GM12878 (cell line): ENCODE data around the gene ETAA1. TPM values are rescaled to one million over a fixed set of nuclear protein-coding genes. Genes with fewer than 3 reads are reported as not detected.

ENCODE experiments used
- ATAC-seq: fragments of 200-7000 bp; cut with Tn5 transposase; 3 replicates; pipeline ENCODE4 v1.9.1; 2020; ENCODE audit warnings: mild to moderate bottlenecking, moderate library complexity
- BruUV-seq: library from RNA; stranded (reverse); fragments of 400-500 nt; replicated peaks from 2 replicates; lab custom pipeline; 2021; lab: Mats Ljungman, UMichigan
- CTCF ChIA-PET: fragments of 300-600 bp; sonication (Branson Sonifier 250); formaldehyde crosslinking; extraction: SDS; loops from one replicate; lab custom pipeline; 2021; ENCODE audit warnings: inconsistent platforms; lab: Yijun Ruan, JAX
- POLR2A ChIA-PET: fragments of 350-600 bp; formaldehyde crosslinking; extraction: SDS; loops from one replicate; lab custom pipeline; 2021; ENCODE audit warnings: inconsistent platforms; lab: Charles Lee
- RAD21 ChIA-PET: fragments of 300-600 bp; sonication (Branson Sonifier 250); formaldehyde crosslinking; loops from one replicate; lab custom pipeline; 2023; ENCODE audit warnings: antibody characterized with exemption; ENCODE audit not compliant: unreplicated experiment; lab: Charles Lee
- SMC1A ChIA-PET: fragments of 300-600 bp; sonication (Branson Sonifier 250); formaldehyde crosslinking; loops from one replicate; lab custom pipeline; 2023; ENCODE audit not compliant: unreplicated experiment, uncharacterized antibody; lab: Charles Lee
- DNase-seq: peaks from one replicate; pipeline ENCODE4 v3.0.0-alpha.2; 2011; ENCODE audit warnings: low read depth, low spot score
- FAIRE-seq: peaks from 3 replicates; lab custom pipeline; 2011; peaks lifted over from hg19 to GRCh38; lab: Jason Lieb, UNC
- H2AFZ ChIP-seq: 2 replicates; pipeline ENCODE4 v1.6.0; 2011; ENCODE audit warnings: low read depth, low read length, control low read depth; ENCODE audit not compliant: control insufficient read depth
- H3K27ac ChIP-seq: 2 replicates; pipeline ENCODE4 v1.5.1; 2011; ENCODE audit warnings: control low read depth; ENCODE audit not compliant: control insufficient read depth, insufficient read depth
- H3K27me3 ChIP-seq, 2 experiments: replicated peaks in 1 of 2; 2 replicates each; pipeline versions ENCODE4 v1.6.0 to v1.6.1; 2011; ENCODE audit warnings: low read length in 1 of 2; ENCODE audit not compliant: control insufficient read depth in 2 of 2, insufficient read depth in 2 of 2
- H3K36me3 ChIP-seq, 2 experiments: 2 replicates each; pipeline ENCODE4 v1.5.1; 2011; ENCODE audit warnings: low read length in 1 of 2; ENCODE audit not compliant: control insufficient read depth in 2 of 2, insufficient read depth in 2 of 2
- H3K4me1 ChIP-seq: 2 replicates; pipeline ENCODE4 v1.6.1; 2011; ENCODE audit warnings: mild to moderate bottlenecking, low read length, moderate library complexity, mixed read lengths; ENCODE audit not compliant: control insufficient read depth, insufficient read depth
- H3K4me2 ChIP-seq: 2 replicates; pipeline ENCODE4 v1.6.0; 2011; ENCODE audit warnings: control low read depth; ENCODE audit not compliant: control insufficient read depth, insufficient read depth
- H3K4me3 ChIP-seq: fragments of 200-600 bp; sonication (generic); 2 replicates; pipeline ENCODE4 v1.5.1; 2016
- H3K79me2 ChIP-seq: 2 replicates; pipeline ENCODE4 v1.6.0; 2011; ENCODE audit warnings: low read length; ENCODE audit not compliant: control insufficient read depth, insufficient read depth
- H3K9ac ChIP-seq: 2 replicates; pipeline ENCODE4 v1.8.0; 2011; ENCODE audit warnings: low read length, control low read depth, mixed read lengths; ENCODE audit not compliant: control insufficient read depth, insufficient read depth
- H3K9me3 ChIP-seq: replicated peaks from 3 replicates; pipeline ENCODE4 v1.5.1; 2011; ENCODE audit warnings: mild to moderate bottlenecking, low read length; ENCODE audit not compliant: control insufficient read depth, insufficient read depth
- H4K20me1 ChIP-seq: 2 replicates; pipeline ENCODE4 v1.6.0; 2011; ENCODE audit not compliant: control insufficient read depth, insufficient read depth
- ATF3 ChIP-seq: IDR thresholded peaks from 2 replicates; pipeline ENCODE4 v1.6.1; 2011; ENCODE audit warnings: low read depth, mild to moderate bottlenecking, low read length, moderate library complexity, borderline replicate concordance; ENCODE audit errors: extremely low read depth
- BCLAF1 ChIP-seq: fragments of 450-650 bp; IDR thresholded peaks from 2 replicates; pipeline ENCODE4 v1.6.1; 2017; ENCODE audit warnings: antibody characterized with exemption, mild to moderate bottlenecking, moderate library complexity
- BRCA1 ChIP-seq: IDR thresholded peaks from 2 replicates; pipeline ENCODE4 v1.6.1; 2011; ENCODE audit warnings: low read depth, low read length, improper control_type of control experiment
- EGR1 ChIP-seq, 2 experiments: IDR thresholded peaks; 1 replicate in 1 of 2; 2 replicates in 1 of 2; pipeline ENCODE4 v1.6.1; 2011 to 2012; ENCODE audit warnings: low read depth in 2 of 2, low read length in 2 of 2, borderline replicate concordance in 1 of 2, mild to moderate bottlenecking in 1 of 2, moderate library complexity in 1 of 2
- HDGF ChIP-seq: fragments of 450-650 bp; IDR thresholded peaks from 2 replicates; pipeline ENCODE4 v1.6.1; 2016; ENCODE audit warnings: antibody characterized with exemption
- JUND ChIP-seq: IDR thresholded peaks from 2 replicates; pipeline ENCODE4 v1.6.1; 2012; ENCODE audit warnings: low read depth, mild to moderate bottlenecking, low read length, improper control_type of control experiment, moderate library complexity
- NR2C1 ChIP-seq: fragments of 450-650 bp; IDR thresholded peaks from 2 replicates; pipeline ENCODE4 v1.6.1; 2017; ENCODE audit warnings: antibody characterized with exemption, mild to moderate bottlenecking, moderate library complexity
- PAX5 ChIP-seq: IDR thresholded peaks from 2 replicates; pipeline ENCODE4 v1.6.1; 2011; ENCODE audit warnings: low read depth, low read length, borderline replicate concordance
- RB1 ChIP-seq: fragments of 450-650 bp; formaldehyde crosslinking; IDR thresholded peaks from 2 replicates; pipeline ENCODE4 v1.6.1; 2017; ENCODE audit warnings: mild to moderate bottlenecking, borderline replicate concordance
- SKIL ChIP-seq: fragments of 450-650 bp; IDR thresholded peaks from 2 replicates; pipeline ENCODE4 v1.6.1; 2017; ENCODE audit warnings: mild to moderate bottlenecking, low read depth, inconsistent platforms; ENCODE audit not compliant: poor library complexity, severe bottlenecking
- ZNF384 ChIP-seq: IDR thresholded peaks from 2 replicates; pipeline ENCODE4 v1.6.1; 2012; ENCODE audit warnings: low read depth, mild to moderate bottlenecking, low read length, improper control_type of control experiment, borderline replicate concordance
- ZNF592 ChIP-seq: fragments of 450-650 bp; IDR thresholded peaks from 2 replicates; pipeline ENCODE4 v1.6.1; 2017; ENCODE audit warnings: mild to moderate bottlenecking, moderate library complexity
- WGBS: methylation state at CpG from one replicate; pipeline ENCODE4 v1.1.6; 2016; ENCODE audit warnings: low lambda C conversion rate; ENCODE audit not compliant: insufficient replicate concordance, insufficient coverage; ENCODE audit errors: missing lambda C conversion rate; 5-methylcytosine and 5-hydroxymethylcytosine counted together
- in situ Hi-C: fragments of 300-500 bp; cut with MboI; formaldehyde crosslinking; loops from 9 replicates; pipeline ENCODE4 v1.14.3; 2018; ENCODE audit warnings: mixed read lengths
- intact Hi-C: fragments of 100-400 bp; cut with micrococcal nuclease; formaldehyde crosslinking; loops from one replicate; pipeline ENCODE4 v1.14.2; 2022; ENCODE audit not compliant: unreplicated experiment
- polyA plus RNA-seq, 11 experiments: library from polyadenylated mRNA; depleted of rRNA in 4 of 11; unstranded in 6 of 11; stranded (reverse) in 5 of 11; fragments of >200 nt; fragmentation: Nextera tagmentation in 4 of 11; fragmentation: Illumina TruSeq in 1 of 11; extraction: Ambion mirVana in 4 of 11; extraction: Trizol in 1 of 11; gene quantifications; 1 replicate in 1 of 11; 2 replicates in 10 of 11; pipeline versions ENCODE4 v1.2.1 to v1.2.3, GENCODE V29; 2011 to 2016; ENCODE audit warnings: inconsistent platforms in 2 of 11, missing spikeins in 2 of 11, low read depth in 1 of 11
- total RNA-seq, 4 experiments: library from RNA; depleted of rRNA in 3 of 4; stranded (reverse); fragments of >200 nt in 3 of 4; fragmentation: Illumina TruSeq in 1 of 4; extraction: Trizol in 1 of 4; gene quantifications; 2 replicates each; pipeline versions ENCODE4 v1.2.1 to v1.2.3, GENCODE V29; 2013 to 2021

Gene ETAA1
- total and polyA plus RNA-seq, 10 of the 15 experiments (the other 5 are each of a cell fraction or from before 2014, with no cell fraction given): 4.2 to 24.2 (median 13.4) TPM

- TF ChIP-seq ZNF592 (no peak), RB1 (no peak)
- TF ChIP-seq, all 136 proteins: peak for 0
Measured at GRCh38 chr2:67436221-67436620, 39.1 kb downstream of the ETAA1 start (continued).

- SMC1A ChIA-PET: interaction anchor here (0.6 kb wide), 1 partner anchor 19 kb away, joined by 3 read pairs; no protein-coding TSS in a partner anchor
- no peak overlapping the region for H2AFZ ChIP-seq
- no peaks in the 10 kb centered on the region for H3K79me2 ChIP-seq
- WGBS: 31% methylated on average over 1 of the region's 1 CpG
- no peak overlapping the region for H3K4me2 ChIP-seq
- H3K36me3 ChIP-seq: no peaks in the 10 kb centered on the region
- no peak overlapping the region for H3K9ac ChIP-seq
- no peaks in the 10 kb centered on the region for H3K9me3 ChIP-seq
- no TSS peak for BruUV-seq
- no peak overlapping the region for H3K27ac ChIP-seq
- POLR2A ChIA-PET: no interaction called here
- RAD21 ChIA-PET: no interaction called here
- ATAC-seq: no peak
- TF ChIP-seq BRCA1 (no peak), SKIL (no peak), BCLAF1 (no peak), JUND (no peak), ZNF384 (no peak), EGR1 (IDR thresholded peaks at IDR 0.05; ENCODE audit: borderline replicate concordance in 1 of 2, low read depth in 2 of 2, low read length in 2 of 2) (no peak), HDGF (no peak), ATF3 (no peak), PAX5 (no peak), NR2C1 (no peak)
- TF ChIP-seq, all 136 proteins: peak for 0
- DNase-seq (no peak), FAIRE-seq (no peak)
- Histone ChIP-seq H3K4me1 (no peaks in the 10 kb centered on the region), H3K27me3 (no peaks in the 10 kb centered on the region; a peak in 1 of 4 replicates), H3K4me3 (no peak overlapping the region), H4K20me1 (no peaks in the 10 kb centered on the region)
- in situ Hi-C loops (no loop called here), intact Hi-C loops (no loop called here)
- CTCF ChIA-PET: no interaction called here
Measured at GRCh38 chr2:67437114-67437513, 40.0 kb downstream of the ETAA1 start.
